ENCODE results near the gene DIO1. TPM values are rescaled to one million over a fixed set of nuclear protein-coding genes. Genes with fewer than 3 reads are reported as not detected.
A peak's percentile ranks its signal among the peaks of the same experiment; 100 is the strongest.

Gene DIO1
- total RNA-seq, 1 experiment from 2014 or later, result not detected

GRCh38 chr1:53957194-53957818 lies 63.3 kb downstream of the DIO1 start:
- no peak for TF ChIP-seq CTCF (IDR thresholded peaks at IDR 0.05; ENCODE audit: unreplicated experiment)
- DNase-seq, result no peak
- CTCF ChIA-PET, result interaction anchor here (3.0 kb wide), 1 partner anchor 12 kb away, joined by 22 read pairs; the partner anchor contains the start of genes IFT25 and LRRC42
- H3K9me3 Mint-ChIP-seq (ENCODE audit: low read depth, unreplicated experiment), result no peaks in the 10 kb centered on the region
- H3K36me3 Mint-ChIP-seq (ENCODE audit: insufficient read depth, unreplicated experiment), result peaks cover 13% of the 10 kb centered on the region
- no TSS peak for BruUV-seq (replicated peaks)
- H3K27me3 Mint-ChIP-seq (ENCODE audit: unreplicated experiment), result no peaks in the 10 kb centered on the region
- H3K27ac Mint-ChIP-seq (ENCODE audit: unreplicated experiment), result no peak overlapping the region
- peaks cover 13% of the 10 kb centered on the region for H3K4me1 Mint-ChIP-seq (ENCODE audit: low read depth, unreplicated experiment)
- intact Hi-C loops (cut with micrococcal nuclease; ENCODE audit: unreplicated experiment), result no loop called here
- no peak overlapping the region for H3K4me3 Mint-ChIP-seq (ENCODE audit: low read depth, unreplicated experiment)

- Mint-ChIP-seq H3K4me1 (ENCODE audit: low read depth, unreplicated experiment) (peaks cover 13% of the 10 kb centered on the region), H3K27ac (ENCODE audit: unreplicated experiment) (no peak overlapping the region), H3K4me3 (ENCODE audit: low read depth, unreplicated experiment) (no peak overlapping the region), H3K9me3 (ENCODE audit: low read depth, unreplicated experiment) (no peaks in the 10 kb centered on the region), H3K27me3 (ENCODE audit: unreplicated experiment) (no peaks in the 10 kb centered on the region), H3K36me3 (ENCODE audit: insufficient read depth, unreplicated experiment) (peaks cover 14% of the 10 kb centered on the region)
- CTCF ChIA-PET, result interaction anchor here (0.7 to 3.0 kb wide), 10 partner anchors 8 to 473 kb away, joined by 3 to 23 read pairs (median 4); partner anchors contain the start of genes IFT25 and LRRC42
- TF ChIP-seq CTCF (IDR thresholded peaks at IDR 0.05; ENCODE audit: unreplicated experiment), result peak; percentile 71
- intact Hi-C loops (cut with micrococcal nuclease; ENCODE audit: unreplicated experiment), result loop anchor here (2.0 kb wide), 1 partner anchor 99 kb away; no protein-coding TSS in a partner anchor
- no TSS peak for BruUV-seq (replicated peaks)
- DNase-seq, result peak; percentile 26
These were observed 65.8 kb downstream of the DIO1 start for GRCh38 chr1:53959664-53960250.

Other genes with a start within 250 kb of the DIO1 start
- gene GLIS1, start 155.0 kb upstream of the DIO1 start, total RNA-seq (2022), result not detected in 2 replicates
- 40.6 and 44.8 TPM in 2 replicates for gene NDC1, start 55.9 kb upstream of the DIO1 start, total RNA-seq (2022)
- gene YIPF1, start 4.4 kb upstream of the DIO1 start, total RNA-seq (2022), result 15.2 and 18.2 TPM in 2 replicates
- gene IFT25, start 51.5 kb downstream of the DIO1 start, total RNA-seq (2022), result 25.8 and 30.0 TPM in 2 replicates
- 23.8 and 24.9 TPM in 2 replicates for gene LRRC42, start 52.2 kb downstream of the DIO1 start, total RNA-seq (2022)
- 0.24 TPM in 1 of 2 replicates, not detected in the other for gene LDLRAD1, start 124.0 kb downstream of the DIO1 start, total RNA-seq (2022)
- 316 and 346 TPM in 2 replicates for gene TMEM59, start 159.0 kb downstream of the DIO1 start, total RNA-seq (2022)
- 5.9 and 8.4 TPM in 2 replicates for gene TCEANC2, start 159.4 kb downstream of the DIO1 start, total RNA-seq (2022)

Data from Calu3 (cell line).